ENCODE data around the gene THTPA.

DNA sequence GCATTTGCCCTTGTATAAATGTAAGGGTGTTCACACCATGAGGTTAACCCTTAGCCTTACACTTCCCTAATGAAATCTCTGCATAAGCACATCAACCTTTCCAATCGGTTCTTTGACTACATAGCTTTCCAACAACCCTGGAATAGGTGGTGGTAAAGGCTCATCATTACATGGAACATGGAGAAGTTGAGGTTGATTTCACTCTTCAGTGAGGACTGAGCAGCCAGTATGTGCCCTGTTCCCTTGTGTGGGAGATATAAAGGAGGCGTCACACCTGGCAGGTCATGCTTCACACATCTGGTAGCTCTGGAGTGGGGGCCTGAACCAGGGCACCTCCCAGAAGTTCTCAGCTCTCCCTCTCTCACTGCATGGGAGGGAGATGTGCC lies 44.2 kb downstream of the THTPA start:
- TF ChIP-seq EZH2 (IDR thresholded peaks at IDR 0.05; ENCODE audit: low read length, missing control alignments): no peak
- TF ChIP-seq, protein P1, sequence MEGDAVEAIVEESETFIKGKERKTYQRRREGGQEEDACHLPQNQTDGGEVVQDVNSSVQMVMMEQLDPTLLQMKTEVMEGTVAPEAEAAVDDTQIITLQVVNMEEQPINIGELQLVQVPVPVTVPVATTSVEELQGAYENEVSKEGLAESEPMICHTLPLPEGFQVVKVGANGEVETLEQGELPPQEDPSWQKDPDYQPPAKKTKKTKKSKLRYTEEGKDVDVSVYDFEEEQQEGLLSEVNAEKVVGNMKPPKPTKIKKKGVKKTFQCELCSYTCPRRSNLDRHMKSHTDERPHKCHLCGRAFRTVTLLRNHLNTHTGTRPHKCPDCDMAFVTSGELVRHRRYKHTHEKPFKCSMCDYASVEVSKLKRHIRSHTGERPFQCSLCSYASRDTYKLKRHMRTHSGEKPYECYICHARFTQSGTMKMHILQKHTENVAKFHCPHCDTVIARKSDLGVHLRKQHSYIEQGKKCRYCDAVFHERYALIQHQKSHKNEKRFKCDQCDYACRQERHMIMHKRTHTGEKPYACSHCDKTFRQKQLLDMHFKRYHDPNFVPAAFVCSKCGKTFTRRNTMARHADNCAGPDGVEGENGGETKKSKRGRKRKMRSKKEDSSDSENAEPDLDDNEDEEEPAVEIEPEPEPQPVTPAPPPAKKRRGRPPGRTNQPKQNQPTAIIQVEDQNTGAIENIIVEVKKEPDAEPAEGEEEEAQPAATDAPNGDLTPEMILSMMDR (conservative IDR thresholded peaks at IDR 0.05 in 1 of 2, IDR thresholded peaks at IDR 0.05 in 1 of 2; ENCODE audit: low read depth in 1 of 2, low read length in 2 of 2): no peak

All from fibroblast of lung (primary cell).